HG03558 (cell line): ENCODE data around the gene CD69.
"Not testable (repeated sequence)": the region's sequence is repeated elsewhere in the genome, so short reads cannot be mapped to it uniquely, and the experiment has no call there.

Experiments
- ATAC-seq: cut with Tn5 transposase; IDR thresholded peaks from one replicate; pipeline ENCODE4 v1.9.1; 2021; ENCODE audit warnings: moderate number of reproducible peaks; ENCODE audit not compliant: unreplicated experiment; ENCODE audit errors: extremely low read depth

Gene CD69

DNA sequence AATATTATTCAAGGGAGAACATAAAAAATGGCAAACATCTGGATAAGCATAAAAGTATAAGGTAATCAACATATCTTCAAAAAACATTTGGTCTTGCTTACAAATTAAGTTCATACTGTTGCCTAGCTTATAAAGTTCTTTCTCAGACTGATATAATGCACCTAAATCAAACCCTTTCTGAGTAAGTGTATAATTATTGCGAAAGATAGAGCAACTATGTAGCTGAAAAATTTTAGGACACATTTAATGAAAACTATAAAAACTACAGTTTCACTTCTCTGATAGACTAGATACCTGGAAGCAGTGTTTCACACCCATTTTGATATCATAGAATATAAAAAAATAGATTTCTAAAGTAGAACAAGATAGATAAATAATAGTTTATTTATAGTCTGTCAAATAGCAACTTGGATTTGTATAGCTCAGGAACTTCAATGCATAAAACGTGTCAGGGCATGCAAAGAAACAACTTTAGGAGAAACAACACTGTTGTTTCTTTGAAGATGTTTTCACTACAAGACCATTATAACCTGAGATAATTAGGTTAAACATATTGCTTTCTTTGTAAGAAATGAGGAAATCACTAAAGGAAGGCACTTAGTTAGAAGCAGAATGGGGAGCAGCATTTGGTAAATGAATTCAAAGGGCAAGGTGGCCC is 35.4 kb downstream of the CD69 start:
- ATAC-seq: no peak

DNA sequence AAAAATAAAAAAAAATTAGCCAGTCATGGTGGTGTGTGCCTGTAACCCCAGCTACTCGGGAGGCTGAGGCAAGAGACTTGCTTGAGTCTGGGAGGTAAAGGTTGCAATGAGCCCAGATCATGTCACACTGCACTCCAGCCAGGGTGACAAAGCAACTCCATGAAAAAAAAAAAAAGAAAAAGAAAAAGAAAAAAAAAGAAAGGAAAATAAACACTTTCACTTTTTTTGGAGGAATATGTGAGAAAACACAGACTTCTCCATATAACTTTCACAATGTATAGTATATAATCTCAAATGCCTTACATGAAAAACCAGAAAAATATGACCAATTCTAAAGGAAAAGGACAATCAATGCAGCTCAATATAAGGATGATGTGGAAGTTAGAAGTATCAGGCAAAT is 36.7 kb downstream of the CD69 start:
- no peak for ATAC-seq

DNA sequence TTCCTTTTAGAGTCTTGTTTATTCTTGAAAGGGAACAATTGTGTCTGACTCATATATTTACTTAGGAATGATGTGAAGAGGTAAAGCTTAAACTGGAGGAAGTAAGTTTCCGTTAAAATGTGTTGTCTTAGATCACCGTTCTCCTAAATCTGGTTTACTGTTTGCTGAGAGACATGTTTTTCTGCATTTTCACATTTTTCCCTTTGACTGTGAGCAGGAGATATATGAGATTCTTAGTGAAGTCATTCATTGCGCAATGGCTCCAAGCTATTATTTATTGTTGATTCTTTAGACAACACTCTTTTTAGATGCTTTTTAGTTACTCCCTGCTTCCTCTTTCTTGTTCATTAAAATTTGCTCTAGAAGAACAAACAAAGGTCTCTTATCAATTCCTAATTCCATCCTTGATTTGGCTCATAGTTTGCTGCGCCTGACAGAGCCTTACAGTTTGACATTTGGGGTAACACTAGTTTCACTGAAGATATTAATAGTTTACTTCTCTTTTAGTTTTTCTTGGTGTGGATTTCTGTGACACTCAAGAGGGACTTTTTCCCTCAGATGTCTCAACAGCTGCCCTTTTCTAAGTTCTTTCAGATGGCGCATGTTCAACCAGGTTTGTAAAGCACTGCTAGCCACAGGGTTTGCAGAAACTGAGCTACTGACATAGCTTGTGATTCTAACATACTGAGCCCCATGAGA is 39.2 kb downstream of the CD69 start:
- ATAC-seq: peak; percentile 32

DNA sequence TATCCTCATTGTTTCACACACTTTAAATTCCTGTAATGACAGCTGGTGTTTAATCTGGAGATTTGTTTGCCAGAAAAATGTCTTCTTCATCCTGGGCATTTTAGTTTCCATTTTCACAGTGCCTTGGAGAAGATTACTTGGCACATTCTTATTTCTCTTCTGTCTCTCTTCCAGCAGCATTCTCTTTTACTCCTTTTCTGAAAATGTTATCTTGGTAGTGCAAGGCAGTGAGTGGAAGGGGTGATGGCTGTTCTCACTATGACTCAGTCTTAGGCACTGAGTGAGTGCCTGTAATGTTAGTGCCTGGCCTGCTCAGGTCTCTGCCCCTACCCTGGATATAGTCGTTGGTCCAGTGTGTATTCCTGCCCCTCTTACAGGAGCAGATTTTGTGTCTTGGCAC is 40.9 kb downstream of the CD69 start:
- no peak for ATAC-seq

DNA sequence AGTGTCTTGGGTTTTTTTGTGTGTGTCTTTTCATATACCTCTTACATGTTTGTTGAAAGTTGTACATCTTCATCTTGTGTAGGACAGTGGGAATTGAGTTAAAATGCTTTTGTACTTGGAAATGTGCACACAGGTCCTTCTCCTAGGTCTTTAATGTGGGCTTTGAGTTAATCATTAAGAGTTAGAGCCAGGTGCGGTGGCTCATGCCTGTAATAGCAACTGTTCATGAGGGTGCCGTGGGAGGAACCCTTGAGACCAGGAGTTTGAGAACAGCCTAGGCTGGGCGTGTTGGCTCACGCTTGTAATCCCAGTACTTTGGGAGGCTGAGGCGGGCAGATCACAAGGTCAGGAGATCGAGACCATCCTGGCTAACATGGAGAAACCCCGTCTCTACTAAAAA is 41.7 kb downstream of the CD69 start:
- no peak for ATAC-seq

DNA sequence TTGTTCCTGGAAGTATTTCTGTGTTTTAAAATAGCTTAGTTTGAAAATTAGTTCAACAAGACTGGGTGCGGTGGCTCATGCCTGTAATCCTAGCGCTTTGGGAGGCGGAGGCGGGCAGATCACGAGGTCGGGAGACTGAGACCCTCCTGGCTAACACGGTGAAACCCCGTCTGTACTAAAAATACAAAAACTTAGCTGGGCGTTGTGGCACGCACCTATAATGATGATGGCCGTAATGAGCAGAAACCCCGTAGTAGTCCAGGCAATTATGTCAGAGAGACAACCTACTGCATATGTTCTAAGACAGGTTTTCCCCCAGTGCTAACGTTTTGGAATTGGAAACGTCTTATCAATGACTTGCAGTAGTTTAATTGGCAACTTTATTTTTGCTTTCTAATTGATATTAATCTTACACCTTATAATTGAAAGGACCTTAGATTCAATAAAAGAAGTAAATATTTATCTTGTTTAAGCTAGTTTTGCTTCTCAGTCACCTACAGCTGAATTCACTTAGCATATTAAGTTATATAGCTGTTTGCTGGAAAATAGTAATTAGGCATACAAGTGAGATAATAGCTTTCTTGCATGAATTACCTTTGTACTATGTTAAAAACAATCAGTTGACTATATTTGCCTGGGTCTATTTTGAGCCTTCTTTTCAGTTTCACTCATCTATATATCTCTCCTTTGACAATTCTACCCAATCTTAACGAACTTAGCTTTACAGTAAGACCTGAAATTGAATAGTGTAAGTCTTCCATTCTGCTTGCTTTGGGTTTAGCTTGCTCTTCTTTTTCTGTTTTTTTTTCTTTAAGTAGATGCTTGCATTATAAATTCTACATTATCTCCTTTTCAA is 43.4 kb downstream of the CD69 start:
- no peak for ATAC-seq

DNA sequence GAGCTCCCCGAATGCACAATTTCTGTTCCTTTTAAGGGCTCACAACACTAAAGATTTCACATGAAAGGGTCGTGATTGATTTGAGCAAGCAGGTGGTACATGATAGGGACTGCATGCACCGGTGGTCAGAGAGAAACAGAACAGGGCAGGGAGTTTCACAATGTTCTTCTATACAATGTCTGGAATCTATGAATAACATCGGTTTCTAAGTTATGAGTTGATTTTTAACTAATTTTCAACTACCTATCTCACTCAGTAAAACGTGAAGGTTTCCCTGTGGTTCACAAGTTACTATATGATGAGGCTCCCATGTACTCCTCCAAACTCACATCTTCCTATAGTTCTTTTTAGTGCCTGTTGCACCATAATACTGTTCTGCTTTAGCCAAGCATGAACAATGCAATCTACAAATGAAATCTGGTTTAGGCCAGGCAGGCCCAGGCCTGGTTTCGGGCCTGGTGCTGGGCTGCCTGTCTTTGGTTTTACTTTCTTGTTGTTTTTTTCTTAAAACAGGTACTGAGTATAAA is 47.6 kb downstream of the CD69 start:
- ATAC-seq: peak; percentile 51

DNA sequence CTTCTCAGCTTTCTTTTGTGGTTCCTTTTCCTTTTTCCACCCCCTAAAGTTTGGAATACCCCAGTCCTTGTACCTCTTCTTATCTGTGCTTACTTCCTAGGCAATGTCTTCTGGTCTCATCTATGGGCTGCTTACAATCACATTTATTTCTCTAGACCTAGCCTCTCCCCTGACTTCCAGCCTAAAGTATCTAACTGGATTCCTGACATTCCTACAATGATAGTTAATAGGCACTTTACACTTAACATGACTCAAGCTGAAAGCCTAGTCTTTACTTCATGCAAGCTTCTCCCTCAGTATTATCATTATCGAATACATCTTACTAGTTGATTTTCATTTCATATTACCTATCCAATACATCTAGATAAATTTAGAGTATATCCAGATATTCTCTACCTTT is 49.0 kb downstream of the CD69 start:
- ATAC-seq: no peak

DNA sequence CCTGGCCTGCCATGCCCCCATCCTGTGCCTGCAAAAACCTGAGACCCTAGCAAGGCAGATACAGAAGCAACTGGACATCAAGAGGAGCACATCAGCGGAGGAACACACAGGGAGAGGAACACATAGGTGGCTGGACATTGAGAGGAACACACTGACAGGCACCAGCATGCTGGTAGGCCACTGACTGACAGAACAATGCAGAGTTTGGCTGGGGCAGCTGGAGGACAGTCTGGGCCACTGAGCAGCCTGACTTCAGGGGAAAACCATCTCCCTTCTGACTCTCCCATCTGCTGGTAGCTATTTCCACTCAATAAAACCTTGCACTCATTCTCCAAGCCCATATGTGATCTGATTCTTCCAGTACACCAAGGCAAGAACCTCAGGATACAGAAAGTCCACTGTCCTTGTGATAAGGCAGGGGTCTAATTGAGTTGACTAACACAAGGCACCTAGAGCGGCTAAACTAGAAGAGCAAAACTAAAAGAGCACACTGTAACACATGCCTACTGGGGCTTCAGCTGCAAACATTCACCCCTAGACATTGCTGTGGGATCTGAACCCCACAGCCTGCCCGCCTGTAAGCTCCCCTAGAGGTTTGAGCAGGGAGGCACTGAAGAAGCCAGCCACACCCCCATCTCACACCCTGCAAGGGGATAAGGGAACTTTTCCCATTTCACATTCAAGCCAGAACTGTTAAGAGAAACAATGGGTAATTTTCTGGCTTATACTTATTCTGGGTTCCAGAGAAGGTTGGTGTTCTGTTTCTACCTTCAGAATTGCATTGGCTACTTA is 49.9 kb downstream of the CD69 start:
- ATAC-seq: no peak

DNA sequence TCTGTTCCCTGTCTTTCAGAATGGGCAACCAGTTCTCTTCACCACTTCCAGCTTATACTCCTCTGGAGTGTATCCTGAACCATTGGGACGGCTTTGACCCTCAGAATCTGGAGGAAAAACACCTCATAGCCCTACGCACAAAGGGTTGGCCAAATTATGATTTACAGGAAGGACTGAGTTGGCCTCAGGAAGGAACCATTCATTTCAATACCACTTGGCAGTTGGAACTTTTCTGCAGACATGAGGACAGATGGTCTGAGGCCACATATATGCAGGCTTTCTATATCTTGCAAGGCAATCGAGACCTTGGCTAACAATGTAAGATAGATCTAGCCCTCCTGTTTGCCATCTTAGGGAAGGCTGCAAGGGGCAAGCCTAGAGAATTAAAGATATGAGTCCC is 51.8 kb downstream of the CD69 start:
- ATAC-seq: no peak

DNA sequence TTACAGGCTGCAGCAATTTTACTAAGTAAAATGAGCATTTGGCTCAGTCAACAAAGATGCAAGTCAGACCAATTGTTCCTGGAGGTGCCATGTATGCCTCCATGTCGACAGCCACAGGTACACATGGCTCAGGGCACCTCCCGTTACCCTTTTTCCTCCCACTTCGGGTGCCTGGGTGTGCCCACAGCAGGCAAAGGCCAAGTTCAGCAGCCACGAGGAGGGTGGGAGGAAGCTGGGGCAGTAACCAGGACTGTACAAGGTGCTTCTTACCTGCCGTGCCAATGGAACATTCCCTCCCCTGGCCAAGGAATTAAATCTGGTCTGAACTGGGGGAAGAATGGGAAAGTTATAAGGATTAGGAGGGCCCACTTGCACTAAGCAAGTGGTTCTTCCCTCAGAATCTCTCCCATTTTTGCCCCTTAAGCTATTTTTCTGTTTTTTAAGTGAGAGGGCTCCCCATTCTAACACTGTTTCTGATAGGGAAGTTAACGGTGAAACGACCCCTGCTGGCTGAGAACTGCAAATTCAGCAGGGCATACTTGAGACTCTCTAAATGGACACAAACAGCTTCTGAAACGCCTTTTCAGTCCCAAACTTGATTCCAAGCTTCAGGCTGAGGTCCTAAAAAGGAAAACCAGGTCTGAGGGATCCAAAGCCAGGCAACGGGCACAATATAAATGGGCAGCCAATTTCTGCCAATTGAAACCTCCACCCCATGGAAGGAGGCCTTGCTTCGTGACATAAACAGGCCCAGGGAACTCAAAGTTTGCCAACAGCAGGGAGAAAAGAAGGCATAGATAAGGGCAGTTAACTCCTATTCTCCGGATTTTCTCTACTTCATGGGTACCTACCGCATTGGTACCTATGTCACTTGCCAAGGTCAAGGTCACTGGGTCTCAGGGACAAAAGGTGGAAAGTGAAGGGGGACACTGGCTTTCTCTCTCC is 52.6 kb downstream of the CD69 start:
- ATAC-seq: no peak

DNA sequence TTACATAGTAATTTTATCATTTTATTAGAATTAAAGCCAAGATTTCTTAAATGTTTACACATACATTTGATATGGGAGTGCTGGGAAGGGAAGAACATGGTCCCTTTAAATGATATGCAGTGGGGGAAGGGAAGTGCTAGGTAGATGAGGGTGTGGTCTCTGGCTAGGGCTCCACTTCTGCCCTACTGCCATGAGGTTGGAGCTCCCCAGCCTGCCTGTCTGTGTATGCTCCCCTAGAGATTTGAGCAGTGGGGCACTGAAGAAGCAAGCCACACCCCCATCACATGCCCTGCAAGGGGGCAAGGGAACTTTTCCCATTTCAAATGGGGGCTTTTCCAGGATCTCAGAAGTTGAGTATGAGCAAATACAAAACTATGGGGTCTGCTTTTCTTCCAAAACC is 53.3 kb downstream of the CD69 start:
- no peak for ATAC-seq

DNA sequence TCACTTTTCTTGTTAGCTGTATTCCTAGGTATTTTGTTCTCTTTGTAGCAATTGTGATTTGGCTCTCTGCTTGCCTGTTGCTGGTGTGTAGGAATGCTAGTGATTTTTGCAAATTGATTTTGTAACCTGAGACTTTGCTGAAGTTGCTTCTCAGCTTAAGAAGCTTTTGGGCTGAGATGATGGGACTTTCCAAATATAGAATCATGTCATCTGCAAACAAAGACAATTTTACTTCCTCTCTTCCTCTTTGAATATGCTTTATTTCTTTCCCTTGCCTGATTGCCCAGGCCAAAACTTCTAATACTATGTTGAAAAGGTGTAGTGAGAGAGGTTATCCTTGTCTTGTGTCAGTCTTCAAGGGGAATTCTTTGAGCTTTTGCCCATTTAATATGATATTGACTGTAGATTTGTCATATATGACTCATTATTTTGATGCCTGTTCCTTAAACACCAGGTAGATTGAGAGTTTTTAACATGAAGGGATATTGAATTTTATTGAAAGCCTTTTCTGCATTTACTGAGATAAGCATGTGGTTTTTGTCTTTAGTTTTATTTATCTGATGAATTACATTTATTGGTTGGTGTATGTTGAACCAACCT is 54.5 kb downstream of the CD69 start:
- ATAC-seq: no peak

DNA sequence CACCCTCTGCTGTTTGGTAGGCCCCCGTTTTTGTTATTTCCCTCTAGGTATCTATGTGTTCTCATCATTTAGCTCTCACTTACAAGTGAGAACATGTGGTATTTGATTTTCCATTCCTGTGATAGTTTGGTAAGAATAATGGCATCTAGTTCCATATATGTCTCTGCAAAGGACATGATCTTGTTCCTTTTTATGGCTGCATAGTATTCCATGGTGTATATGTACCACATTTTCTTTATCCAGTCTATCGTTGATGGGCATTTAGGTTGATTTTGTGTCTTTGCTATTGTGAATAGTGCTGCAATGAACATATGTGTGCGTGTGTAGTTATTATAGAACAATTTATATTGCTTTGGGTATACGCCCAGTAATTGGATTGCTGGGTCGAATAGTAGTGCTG is 56.1 kb downstream of the CD69 start:
- ATAC-seq: not testable (repeated sequence)
